GM23338 (cell line): Measurements from ENCODE around the gene MOK. TPM values are rescaled to one million over a fixed set of nuclear protein-coding genes. Genes with fewer than 3 reads are reported as not detected.

ENCODE experiments used
- ATAC-seq: fragments of 200-7000 bp; cut with Tn5 transposase; 3 replicates; pipeline ENCODE4 v1.9.1; 2020
- DNase-seq: peaks from one replicate; pipeline ENCODE4 v3.0.0-alpha.2; 2015; ENCODE audit warnings: low spot score
- H2AFZ ChIP-seq: fragments of 200-600 bp; sonication (generic); 2 replicates; pipeline ENCODE4 v1.8.0; 2016; ENCODE audit warnings: antibody characterized with exemption, mild to moderate bottlenecking, moderate library complexity
- H3F3A ChIP-seq: fragments of 200-600 bp; sonication (generic); replicated peaks from 2 replicates; pipeline ENCODE4 v1.8.0; 2017; ENCODE audit warnings: antibody characterized with exemption, mixed run types, low read depth
- H3K27ac ChIP-seq: fragments of 200-600 bp; sonication (generic); 2 replicates; pipeline ENCODE4 v1.6.1; 2016; ENCODE audit warnings: low read depth
- H3K27me3 ChIP-seq: fragments of 200-600 bp; sonication (generic); 2 replicates; pipeline ENCODE4 v1.8.0; 2016; ENCODE audit warnings: mild to moderate bottlenecking, mixed run types, moderate library complexity; ENCODE audit not compliant: insufficient read depth
- H3K36me3 ChIP-seq: fragments of 200-600 bp; sonication (generic); 2 replicates; pipeline ENCODE4 v1.8.0; 2016; ENCODE audit warnings: mild to moderate bottlenecking; ENCODE audit not compliant: insufficient read depth
- H3K4me1 ChIP-seq: fragments of 200-600 bp; sonication (generic); 2 replicates; pipeline ENCODE4 v1.8.0; 2016; ENCODE audit warnings: mild to moderate bottlenecking, moderate library complexity; ENCODE audit not compliant: insufficient read depth
- H3K4me2 ChIP-seq: fragments of 200-600 bp; sonication (generic); 2 replicates; pipeline ENCODE4 v1.7.1; 2017; ENCODE audit warnings: mixed run types
- H3K4me3 ChIP-seq: fragments of 200-600 bp; sonication (generic); 2 replicates; pipeline ENCODE4 v1.6.1; 2016; ENCODE audit warnings: mixed run types
- H3K79me2 ChIP-seq: fragments of 200-600 bp; sonication (generic); replicated peaks from 2 replicates; pipeline ENCODE4 v1.8.0; 2017; ENCODE audit warnings: mild to moderate bottlenecking; ENCODE audit not compliant: insufficient read depth
- H3K9me2 ChIP-seq: fragments of 200-600 bp; sonication (generic); 2 replicates; pipeline ENCODE4 v1.8.0; 2017; ENCODE audit not compliant: insufficient read depth
- H4K20me1 ChIP-seq: fragments of 200-600 bp; sonication (generic); replicated peaks from 2 replicates; pipeline ENCODE4 v1.8.0; 2017; ENCODE audit warnings: mild to moderate bottlenecking; ENCODE audit not compliant: insufficient read depth
- H3K27ac Mint-ChIP-seq: 2 replicates; pipeline ENCODE4 v1.8.0; 2020; ENCODE audit warnings: inconsistent platforms, mild to moderate bottlenecking, moderate library complexity, mixed read lengths
- H3K27me3 Mint-ChIP-seq: 3 replicates; pipeline ENCODE4 v1.8.0; 2022; ENCODE audit warnings: low read depth, mild to moderate bottlenecking, moderate library complexity, mixed read lengths, inconsistent platforms; ENCODE audit not compliant: insufficient read depth, poor library complexity
- H3K36me3 Mint-ChIP-seq: 3 replicates; pipeline ENCODE4 v1.8.0; 2021; ENCODE audit warnings: low read depth, mild to moderate bottlenecking, inconsistent platforms, moderate library complexity, mixed read lengths
- H3K4me1 Mint-ChIP-seq: 3 replicates; pipeline ENCODE4 v1.8.0; 2020; ENCODE audit warnings: mild to moderate bottlenecking, inconsistent platforms, mixed read lengths
- H3K4me3 Mint-ChIP-seq: 3 replicates; pipeline ENCODE4 v1.8.0; 2021; ENCODE audit warnings: moderate library complexity, mild to moderate bottlenecking, inconsistent platforms, mixed read lengths
- H3K9me3 Mint-ChIP-seq: 3 replicates; pipeline ENCODE4 v1.8.0; 2020; ENCODE audit warnings: moderate library complexity, mild to moderate bottlenecking, inconsistent platforms, mixed read lengths
- CREB1 ChIP-seq: fragments of 250-450 bp; sonication (Bioruptor Pico); IDR thresholded peaks from 2 replicates; pipeline ENCODE4 v1.5.0; 2020; ENCODE audit warnings: low read depth, mild to moderate bottlenecking, moderate library complexity
- CTCF ChIP-seq, 2 experiments: fragments of 200-600 bp in 1 of 2; sonication (generic) in 1 of 2; conservative IDR thresholded peaks; 2 replicates each; pipeline versions ENCODE4 v1.5.1 to v1.6.1; 2016 to 2017; ENCODE audit warnings: antibody characterized with exemption in 2 of 2, low read depth in 2 of 2, mild to moderate bottlenecking in 2 of 2, moderate library complexity in 1 of 2
- ETS1 ChIP-seq: IDR thresholded peaks from 2 replicates; pipeline ENCODE4 v1.6.1; 2016; ENCODE audit warnings: antibody characterized with exemption
- EZH2 ChIP-seq: fragments of 200-600 bp; sonication (generic); IDR thresholded peaks from one replicate; pipeline ENCODE4 v1.8.0; 2017; ENCODE audit warnings: antibody characterized with exemption, mild to moderate bottlenecking, low read depth; ENCODE audit not compliant: unreplicated experiment
- EZH2phosphoT487 ChIP-seq: fragments of 200-600 bp; sonication (generic); IDR thresholded peaks from one replicate; pipeline ENCODE4 v1.8.1; 2018; ENCODE audit warnings: antibody characterized with exemption; ENCODE audit not compliant: unreplicated experiment
- JUNB ChIP-seq: IDR thresholded peaks from one replicate; pipeline ENCODE4 v1.6.1; 2016; ENCODE audit warnings: antibody characterized with exemption; ENCODE audit not compliant: unreplicated experiment
- NANOG ChIP-seq: IDR thresholded peaks from 2 replicates; pipeline ENCODE4 v1.6.1; 2016; ENCODE audit warnings: antibody characterized with exemption, borderline replicate concordance
- POLR2AphosphoS5 ChIP-seq: IDR thresholded peaks from 2 replicates; pipeline ENCODE4 v1.6.1; 2016; ENCODE audit warnings: antibody characterized with exemption, low read depth
- REST ChIP-seq: IDR thresholded peaks from one replicate; pipeline ENCODE4 v1.6.1; 2018; ENCODE audit warnings: antibody characterized with exemption; ENCODE audit not compliant: unreplicated experiment
- ZNF114 ChIP-seq: fragments of 250-450 bp; sonication (Bioruptor Pico); IDR thresholded peaks from 2 replicates; pipeline ENCODE4 v1.5.0; 2020; ENCODE audit warnings: mild to moderate bottlenecking, moderate library complexity
- polyA plus RNA-seq: library from polyadenylated mRNA; unstranded; fragments of >200 nt; fragmentation: Nextera tagmentation; extraction: Ambion mirVana; gene quantifications from 2 replicates; pipeline ENCODE4 v1.2.1, GENCODE V29; 2016
- total RNA-seq: library from RNA; depleted of rRNA; stranded (reverse); fragments of >200 nt; shearing (Covaris generic); gene quantifications from 2 replicates; pipeline ENCODE4 v1.2.3, GENCODE V29; 2014

The MOK gene
- total and polyA plus RNA-seq, 2 experiments from 2014 or later = 3.1 TPM

- no peak for TF ChIP-seq REST
- TF ChIP-seq JUNB = no peak
- TF ChIP-seq ZNF114 (CRISPR knock-in tag) = no peak
- TF ChIP-seq CTCF (conservative IDR thresholded peaks at IDR 0.05; ENCODE audit: low read depth in 2 of 2) = no peak
- TF ChIP-seq POLR2AphosphoS5 = no peak
- TF ChIP-seq ETS1 = no peak
These were observed 11.4 kb upstream of the MOK start (continued) for GRCh38 chr14:102316338-102316742.

GRCh38 chr14:102315121-102315520 is 10.2 kb upstream of the MOK start:
- H4K20me1 ChIP-seq = no peaks in the 10 kb centered on the region
- no peaks in the 10 kb centered on the region; the same call in 2 of the 3 replicates for H3K36me3 Mint-ChIP-seq
- H3K4me3 Mint-ChIP-seq = peak overlapping the region; percentile 75
- peak overlapping the region; percentile 76 for H3K4me2 ChIP-seq
- H3K79me2 ChIP-seq = no peaks in the 10 kb centered on the region
- peak overlapping the region; percentile 85; the same call in 1 of the 2 replicates for H3K4me3 ChIP-seq
- H3K27me3 ChIP-seq = peaks cover 29% of the 10 kb centered on the region
- H3K27ac Mint-ChIP-seq = no peak overlapping the region
- H3K36me3 ChIP-seq = no peaks in the 10 kb centered on the region
- peaks cover 22% of the 10 kb centered on the region for H3K4me1 ChIP-seq
- ATAC-seq = no peak
- peaks cover 22% of the 10 kb centered on the region for H3K4me1 Mint-ChIP-seq
- peaks cover 17% of the 10 kb centered on the region for H3F3A ChIP-seq
- no peak overlapping the region for H2AFZ ChIP-seq
- H3K9me3 Mint-ChIP-seq = 0 out of 3 replicates have a peak, but pooled peaks cover 5% of the 10 kb centered on the region
- no peak for DNase-seq
- H3K9me2 ChIP-seq = no peaks in the 10 kb centered on the region
- TF ChIP-seq JUNB (no peak), EZH2phosphoT487 (no peak), CREB1 (CRISPR knock-in tag) (no peak), ETS1 (no peak), EZH2 (no peak), NANOG (no peak)
- H3K27me3 Mint-ChIP-seq = peaks cover 41% of the 10 kb centered on the region
- no peak overlapping the region for H3K27ac ChIP-seq
